GM21619 (cell line): ENCODE results near the gene ZNF382.
"Not testable (repeated sequence)": the region's sequence is repeated elsewhere in the genome, so short reads cannot be mapped to it uniquely, and the experiment has no call there.

ENCODE experiments used
- ATAC-seq: cut with Tn5 transposase; IDR thresholded peaks from one replicate; pipeline ENCODE4 v1.9.1; 2021; ENCODE audit not compliant: unreplicated experiment

ZNF382 gene

GRCh38 chr19:36605101-36605876 is at the start of gene ZNF382:
ZNF382 (plus strand) TSS chr19:36605313; CDS start chr19:36609915, 4,602 bp downstream.
- peak; percentile 55 for ATAC-seq

- no peak for ATAC-seq
Observed at GRCh38 chr19:36564391-36564790, 40.7 kb upstream of the ZNF382 start.

GRCh38 chr19:36572593-36573019 is 32.5 kb upstream of the ZNF382 start:
- no peak for ATAC-seq

- ATAC-seq: peak; percentile 95
Observed at GRCh38 chr19:36573020-36573894, 31.9 kb upstream of the ZNF382 start, which contains the start of gene ZNF529. ZNF529 (minus strand) TSS chr19:36573292; CDS start chr19:36572346, 946 bp downstream.

- no peak for ATAC-seq
Observed at GRCh38 chr19:36573895-36574720, 31.0 kb upstream of the ZNF382 start.

DNA sequence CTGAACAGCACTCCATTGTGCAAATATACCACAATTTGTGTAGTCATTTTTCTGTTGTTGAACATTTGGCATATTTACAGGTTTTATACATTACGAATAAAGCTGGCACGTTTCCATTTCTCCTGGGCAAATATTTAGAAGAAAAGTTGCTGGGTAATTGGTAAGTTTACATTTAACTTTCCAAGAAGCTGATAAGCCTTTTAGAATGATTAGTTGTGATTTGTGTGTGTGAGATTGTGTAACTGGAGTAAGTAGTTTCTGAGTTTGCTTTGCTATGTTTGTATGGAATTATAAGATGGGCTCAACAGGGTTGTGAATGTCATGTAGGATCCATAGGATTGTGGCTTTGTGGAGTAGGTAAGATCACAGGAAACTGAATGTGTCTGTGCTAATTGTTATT is 30.4 kb upstream of the ZNF382 start:
- ATAC-seq: no peak

DNA sequence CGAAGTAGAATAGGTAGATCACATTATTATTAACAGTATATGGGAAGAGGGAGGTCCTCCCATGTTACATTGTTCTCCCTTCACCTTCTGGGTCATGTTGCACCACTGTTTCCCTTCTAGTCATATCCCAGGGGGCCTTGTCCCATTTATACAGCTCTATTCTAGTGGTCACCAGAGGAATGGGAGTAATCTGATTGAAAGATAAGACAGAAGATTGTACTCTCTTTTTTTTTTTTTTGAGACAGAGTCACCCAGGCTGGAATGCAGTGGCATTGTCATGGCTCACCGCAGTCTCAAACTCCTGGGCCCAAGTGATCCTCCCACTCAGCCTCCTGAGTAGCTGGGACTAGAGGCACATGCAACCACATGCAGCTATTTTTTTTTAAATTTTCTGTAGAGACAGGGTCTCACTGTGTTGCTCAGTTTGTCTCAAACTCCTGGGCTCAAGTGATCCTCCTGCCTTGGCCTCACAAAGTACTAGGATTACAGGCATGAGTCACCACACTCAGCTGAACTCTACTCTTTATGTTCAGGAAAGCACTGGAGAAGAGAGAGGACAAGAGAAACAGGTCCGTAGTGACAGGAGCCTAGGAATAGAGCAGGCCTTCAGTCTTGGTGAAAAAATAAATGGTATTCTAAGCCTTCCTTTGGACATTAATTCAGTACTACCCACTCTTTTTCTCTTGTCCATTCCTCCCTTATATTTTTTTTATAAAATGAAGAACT is 27.7 kb upstream of the ZNF382 start:
- ATAC-seq: no peak

- ATAC-seq: no peak
Observed at GRCh38 chr19:36579255-36579654, 25.9 kb upstream of the ZNF382 start.

GRCh38 chr19:36602681-36603080 is 2.4 kb upstream of the ZNF382 start:
- ATAC-seq: not testable (repeated sequence)

GRCh38 chr19:36604656-36605100 is 435 bp upstream of the ZNF382 start:
- ATAC-seq: peak; percentile 76

- no peak for ATAC-seq
Observed at GRCh38 chr19:36605877-36606478, 865 bp downstream of the ZNF382 start.

GRCh38 chr19:36627057-36627456 is 21.9 kb downstream of the ZNF382 start:
- ATAC-seq: no peak

- no peak for ATAC-seq
Observed at GRCh38 chr19:36635342-36635741, 30.2 kb downstream of the ZNF382 start.

DNA sequence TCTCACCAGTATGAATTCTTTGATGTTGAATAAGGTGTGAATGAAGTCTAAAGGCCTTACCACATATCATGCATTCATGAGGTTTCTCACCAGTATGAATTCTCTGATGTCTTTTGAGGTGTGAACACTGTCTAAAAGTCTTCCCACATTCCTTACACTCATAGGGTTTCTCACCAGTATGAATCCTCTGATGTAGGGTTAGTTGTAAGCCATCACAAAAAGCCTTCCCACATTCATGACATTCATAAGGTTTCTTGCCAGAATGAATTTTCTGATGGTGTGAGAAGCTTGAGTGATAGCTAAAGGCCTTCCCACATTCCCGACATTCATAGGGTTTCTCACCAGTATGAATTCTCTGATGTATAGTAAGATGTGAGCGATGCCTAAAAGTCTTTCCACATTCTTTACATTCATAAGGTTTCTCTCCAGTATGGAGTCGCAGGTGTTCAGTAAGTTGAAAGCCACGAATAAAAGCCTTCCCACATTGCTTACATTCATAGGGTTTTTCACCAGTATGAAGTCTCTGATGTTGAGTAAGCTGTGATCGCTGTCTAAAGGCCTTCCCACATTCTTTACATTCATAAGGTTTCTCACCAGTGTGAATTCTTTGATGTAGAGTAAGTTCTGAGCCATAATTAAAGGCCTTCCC is 33.9 kb downstream of the ZNF382 start:
- ATAC-seq: no peak

DNA sequence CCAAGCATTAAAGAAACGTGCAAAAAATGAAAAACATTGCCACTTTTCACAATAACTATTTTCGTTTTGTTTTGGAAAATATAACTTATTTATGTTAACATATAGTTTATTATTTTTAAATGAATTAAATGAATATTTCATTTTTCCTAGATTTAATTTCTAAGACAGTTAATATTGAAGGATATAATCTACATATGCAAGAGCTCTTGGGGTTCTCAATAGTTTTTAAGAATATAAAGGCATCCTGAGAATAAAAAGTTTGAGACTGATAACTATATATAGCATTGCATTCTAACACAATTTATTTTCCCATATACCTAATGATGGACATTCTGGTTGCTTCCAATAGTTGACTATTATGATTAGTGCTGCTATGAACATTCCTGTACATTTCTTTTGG is 41.6 kb downstream of the ZNF382 start:
- no peak for ATAC-seq

GRCh38 chr19:36652958-36653357 is 47.8 kb downstream of the ZNF382 start:
- no peak for ATAC-seq

GRCh38 chr19:36665832-36666231 is 60.7 kb downstream of the ZNF382 start:
- ATAC-seq: no peak

GRCh38 chr19:36668646-36669045 is 63.5 kb downstream of the ZNF382 start:
- ATAC-seq: no peak

- no peak for ATAC-seq
Observed at GRCh38 chr19:36672368-36672767, 67.3 kb downstream of the ZNF382 start.
